ENCODE measurements around the gene TRMT11.
"Not testable (repeated sequence)": the region's sequence is repeated elsewhere in the genome, so short reads cannot be mapped to it uniquely, and the experiment has no call there.

TRMT11 gene

DNA sequence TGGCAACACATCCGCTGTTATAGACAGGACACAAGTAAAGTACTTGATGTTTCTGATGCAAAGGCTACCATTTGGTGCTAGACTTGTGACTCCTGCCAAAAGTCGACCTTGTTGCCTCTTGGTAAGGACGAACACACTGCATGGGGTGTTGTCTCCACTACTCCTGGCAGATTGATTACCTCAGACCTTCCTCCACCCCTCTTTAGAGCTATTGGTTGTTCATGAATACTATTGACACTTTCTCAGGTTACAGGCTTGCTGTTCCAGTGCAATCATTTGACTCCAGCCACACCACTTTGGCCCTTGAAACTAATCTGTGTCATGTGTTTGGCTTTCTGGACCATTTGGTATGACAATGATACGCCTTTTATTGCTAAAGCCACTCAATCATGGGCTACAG, 62.3 kb downstream of the TRMT11 start:
- no peak for DNase-seq

DNA sequence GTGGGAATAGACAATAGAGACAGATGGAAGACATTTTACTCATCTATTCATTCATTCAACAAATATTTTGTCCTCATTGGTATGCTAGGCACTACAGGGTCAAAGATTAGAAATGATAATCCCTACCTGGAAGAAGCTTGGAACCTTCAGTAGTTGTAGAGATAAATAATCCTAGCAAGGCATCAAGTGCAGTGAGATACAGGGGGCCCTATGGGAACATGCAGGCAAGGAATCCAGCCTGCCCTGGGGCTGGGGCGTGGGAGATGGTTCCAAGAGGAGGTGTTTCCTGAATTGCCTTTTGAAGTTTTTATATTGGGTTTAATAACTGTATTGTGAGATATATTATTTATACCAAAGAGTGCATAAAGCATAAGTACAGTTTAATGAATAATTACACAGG, 64.5 kb downstream of the TRMT11 start:
- no peak for DNase-seq

GRCh38 chr6:126051791-126052190, 65.5 kb downstream of the TRMT11 start:
- no peak for DNase-seq

- no peak for DNase-seq
These were observed 66.1 kb downstream of the TRMT11 start for GRCh38 chr6:126052485-126052884.

GRCh38 chr6:126054258-126054702, 67.9 kb downstream of the TRMT11 start:
- no peak for DNase-seq

GRCh38 chr6:126054802-126055201, 68.5 kb downstream of the TRMT11 start:
- no peak for DNase-seq

GRCh38 chr6:126055449-126055848, 69.1 kb downstream of the TRMT11 start:
- no peak for DNase-seq

- DNase-seq: no peak
These were observed 70.1 kb downstream of the TRMT11 start for GRCh38 chr6:126056355-126057004.

- DNase-seq: not testable (repeated sequence)
These were observed 71.7 kb downstream of the TRMT11 start for GRCh38 chr6:126058085-126058484.

GRCh38 chr6:126060400-126060799, 74.1 kb downstream of the TRMT11 start:
- no peak for DNase-seq

- DNase-seq: no peak
These were observed 77.3 kb downstream of the TRMT11 start for GRCh38 chr6:126063512-126064146.

GRCh38 chr6:126064257-126064747, 78.0 kb downstream of the TRMT11 start:
- no peak for DNase-seq

DNA sequence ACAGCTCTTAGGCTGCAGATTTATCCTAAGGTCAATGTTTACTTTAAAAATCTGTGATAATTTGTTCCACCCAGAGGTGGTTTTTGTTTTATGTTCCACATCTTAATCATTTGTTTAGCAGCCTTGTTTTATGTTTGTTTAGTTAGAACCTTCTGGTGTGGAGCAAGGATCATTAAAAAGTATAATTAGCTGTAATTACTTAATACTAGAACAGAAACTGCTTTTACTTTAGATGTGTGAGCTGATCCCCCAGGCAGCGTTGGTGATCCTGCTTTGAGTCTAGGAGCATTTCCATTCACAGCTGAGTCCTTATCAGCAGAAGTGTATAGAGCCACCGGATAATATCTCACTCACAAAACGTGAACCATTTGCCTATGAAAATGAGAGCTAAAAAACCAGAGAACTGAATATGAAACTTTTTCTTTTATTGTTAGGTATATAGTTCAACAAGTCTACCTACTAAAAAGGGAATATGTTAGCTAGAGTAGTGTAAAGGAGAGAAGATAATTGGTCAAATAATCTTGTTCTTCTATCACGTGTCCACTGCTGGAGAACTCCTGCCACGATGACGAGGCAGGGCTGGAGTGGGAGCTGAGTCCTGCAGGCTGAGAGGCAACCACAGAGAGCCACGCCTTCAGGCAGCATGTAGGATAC, 78.5 kb downstream of the TRMT11 start:
- DNase-seq: peak; percentile 1

DNA sequence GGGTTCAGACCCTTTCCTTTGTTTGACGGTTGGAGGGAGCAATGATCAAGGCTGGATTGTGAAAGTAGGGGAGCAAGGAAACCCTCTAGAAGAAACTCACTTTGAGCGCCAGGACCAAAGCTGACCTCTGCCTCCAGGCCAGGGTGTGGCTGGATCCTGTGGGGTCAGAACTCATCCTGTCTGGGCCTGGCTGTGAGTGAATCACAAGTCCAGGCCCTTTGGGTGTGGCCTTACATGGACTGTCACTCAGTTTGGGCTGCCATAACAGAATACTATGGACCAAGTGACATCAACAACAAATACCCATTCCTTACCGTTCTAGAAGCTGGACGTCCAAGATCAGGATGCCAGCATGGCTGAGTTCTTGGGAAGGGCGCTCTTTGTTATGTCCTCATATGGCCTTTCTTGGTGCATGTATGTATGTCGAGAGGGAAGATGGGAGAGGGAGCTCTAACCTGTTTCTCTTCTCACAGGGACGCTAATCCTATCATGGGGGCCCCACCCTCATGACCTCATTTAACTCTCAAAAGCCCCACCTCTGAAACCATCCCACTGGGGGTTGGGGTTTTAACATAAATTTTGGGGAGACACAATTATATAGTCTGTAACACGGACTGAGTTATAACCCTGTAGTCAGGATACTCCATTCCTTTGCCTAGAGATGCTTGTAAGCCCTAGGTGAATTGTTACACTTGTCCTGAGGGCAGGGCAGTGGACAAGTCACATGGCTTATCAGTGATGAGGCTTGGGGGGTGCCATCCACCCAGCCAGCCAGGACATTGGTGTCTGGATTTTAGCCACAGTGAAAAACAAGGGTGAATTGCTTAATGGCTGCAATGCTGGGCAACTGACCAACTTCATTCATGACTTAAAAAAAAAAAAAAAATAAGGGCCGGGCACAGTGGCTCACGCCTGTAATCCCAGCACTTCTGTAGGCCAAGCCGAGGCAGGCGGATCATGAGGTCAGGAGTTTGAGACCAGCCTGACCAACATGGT, 80.0 kb downstream of the TRMT11 start:
- no peak for DNase-seq

DNA sequence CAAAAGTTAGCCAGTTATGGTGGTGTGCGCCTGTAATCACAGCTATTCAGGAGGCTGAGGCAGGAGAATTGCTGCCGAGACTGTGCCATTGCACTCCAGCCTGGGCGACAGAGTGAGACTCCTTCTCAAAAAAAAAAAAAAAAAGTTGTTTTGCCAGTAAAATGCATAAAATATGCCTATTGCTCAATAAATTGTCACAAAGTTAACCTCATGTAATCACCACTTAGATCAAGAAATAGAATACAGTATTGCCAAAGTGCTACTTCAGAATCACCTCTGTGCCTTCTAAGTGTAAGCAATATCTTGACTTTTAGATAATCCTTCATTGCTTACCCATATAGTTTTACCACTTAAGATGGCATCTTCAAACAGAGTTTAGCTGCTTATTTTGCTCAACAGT, 80.7 kb downstream of the TRMT11 start:
- DNase-seq: no peak

- DNase-seq: no peak
These were observed 83.1 kb downstream of the TRMT11 start for GRCh38 chr6:126069449-126069848.

- no peak for DNase-seq
These were observed 84.8 kb downstream of the TRMT11 start for GRCh38 chr6:126071000-126071647.

DNA sequence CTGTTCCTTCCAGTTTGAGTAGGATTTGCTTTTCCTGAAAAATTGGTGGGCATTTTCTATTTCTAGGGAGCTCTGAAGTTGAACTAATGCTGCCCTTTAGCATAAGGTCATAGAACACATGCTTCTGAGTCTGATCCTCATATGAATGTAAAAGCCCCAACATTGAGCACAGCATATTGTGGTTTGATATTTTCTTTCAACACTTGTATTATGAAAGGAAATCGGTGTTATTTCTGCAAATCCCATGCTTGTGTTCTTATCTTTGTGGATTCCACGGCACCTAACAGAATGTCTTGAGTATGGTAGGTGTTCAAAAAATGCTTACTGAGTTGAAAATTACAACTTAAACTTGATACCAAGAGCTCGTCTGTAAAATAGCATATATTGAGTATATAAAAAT, 85.8 kb downstream of the TRMT11 start:
- DNase-seq: no peak

- DNase-seq: no peak
These were observed 86.5 kb downstream of the TRMT11 start for GRCh38 chr6:126072834-126073233.

DNA sequence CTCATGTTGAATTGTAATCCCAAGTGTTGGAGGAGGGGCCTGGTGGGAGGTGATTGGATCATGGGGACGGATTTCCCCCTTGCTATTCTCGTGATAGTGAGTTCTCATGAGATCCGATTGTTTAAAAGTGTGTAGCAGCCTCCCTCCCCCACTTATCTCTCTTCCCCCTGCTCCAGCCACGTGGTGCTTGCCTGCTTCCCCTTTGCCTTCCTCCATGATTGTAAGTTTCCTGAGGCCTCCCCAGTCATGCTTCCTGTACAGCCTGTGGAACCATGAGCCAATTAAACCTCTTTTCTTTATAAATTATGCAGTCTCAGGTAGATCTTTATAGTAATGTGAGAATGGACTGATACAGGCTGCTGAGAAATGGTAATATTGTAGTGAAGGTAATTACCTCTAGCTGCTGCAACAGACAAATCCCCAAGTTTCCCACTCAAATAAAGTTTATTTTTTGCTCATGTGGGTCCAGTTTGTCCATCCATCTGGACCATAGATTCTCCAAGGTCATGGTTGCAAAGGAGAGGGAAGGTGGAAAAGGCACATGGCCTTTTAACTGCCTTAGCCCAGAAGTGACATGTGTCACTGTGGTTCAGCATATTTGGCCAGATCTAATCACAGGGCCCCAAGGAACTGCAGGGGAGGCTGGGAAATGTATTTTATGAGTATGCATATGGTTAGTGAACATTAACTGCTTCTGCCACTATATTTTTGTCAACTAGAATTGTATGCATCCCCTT, 89.2 kb downstream of the TRMT11 start:
- DNase-seq: no peak

DNA sequence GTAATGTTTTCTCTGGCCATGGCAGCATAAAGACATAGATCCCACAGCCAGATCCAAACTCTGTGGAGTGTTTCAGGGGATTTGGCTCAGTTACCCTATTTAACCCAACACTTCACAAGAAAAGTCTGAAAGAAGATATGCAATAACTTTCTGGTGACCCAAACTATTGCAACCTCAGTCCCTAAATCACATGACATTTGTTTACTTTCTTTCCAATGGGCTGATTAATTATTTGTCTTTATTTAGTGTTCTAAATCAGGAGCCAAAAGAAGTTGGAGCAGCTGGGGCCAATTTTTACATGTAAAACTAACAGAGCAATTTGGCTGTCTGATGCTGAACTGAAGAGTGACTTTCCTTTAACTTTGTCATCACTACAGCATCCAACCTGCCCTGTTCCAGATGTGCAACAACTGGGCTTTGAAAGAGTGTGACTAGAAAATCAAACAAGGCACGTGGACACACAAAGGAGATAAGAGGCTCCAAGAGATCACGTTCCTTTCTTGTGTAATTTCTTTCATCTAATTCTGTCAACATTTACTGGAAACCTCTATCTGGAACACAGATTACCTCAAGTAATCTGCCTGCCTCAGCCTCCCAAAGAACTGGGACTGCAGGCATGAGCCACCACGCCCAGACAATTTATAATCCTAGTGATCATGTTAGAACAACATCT, 90.8 kb downstream of the TRMT11 start:
- DNase-seq: no peak

All from NCI-H526 treated with DMSO at 0.1 percent for 48 hours (cell line).